ENCODE data around the gene PHF21A. TPM values are rescaled to one million over a fixed set of nuclear protein-coding genes. Genes with fewer than 3 reads are reported as not detected.

Gene PHF21A
- polyA plus RNA-seq (10.8 to 16.1 TPM (median 11.7 TPM) in 3 replicates), polyA minus RNA-seq (11.6 to 19.3 TPM (median 13.3 TPM) in 3 replicates)
- 62.2 TPM for polyA plus RNA-seq (2011; ENCODE audit: low read depth)
- 13.9 and 14.3 TPM in 2 replicates for polyA plus RNA-seq (2011; cell fraction: cytosol; rRNA removed)
- polyA plus RNA-seq (2011; cell fraction: nucleus; rRNA removed) = 39.6 and 45.4 TPM in 2 replicates
- 12.0 and 13.3 TPM in 2 replicates for polyA plus RNA-seq (2012; ENCODE audit: low replicate concordance)
- 10.0 TPM for polyA minus RNA-seq (2011; cell fraction: cytosol; rRNA and poly(A)+ RNA removed)
- 10.9 and 32.7 TPM in 2 replicates for polyA minus RNA-seq (2011; cell fraction: nucleus; rRNA and poly(A)+ RNA removed)

GRCh38 chr11:46121301-46121723 lies at the start of gene PHF21A:
Gene PHF21A (minus strand): TSS chr11:46121454. CDS start chr11:46084219, 37,235 bp downstream.
- Histone ChIP-seq H3K36me3 (ENCODE audit: control insufficient read depth in 2 of 2, extremely low read depth in 1 of 2, insufficient read depth in 2 of 2, low read length in 2 of 2) (no peaks in the 10 kb centered on the region), H3K9me3 (ENCODE audit: control insufficient read depth, low read depth, low read length) (no peaks in the 10 kb centered on the region), H3K4me3 (ENCODE audit: control insufficient read depth in 2 of 3, extremely low read depth in 1 of 3, insufficient read depth in 2 of 3, low read depth in 1 of 3, low read length in 3 of 3) (peak within 1 kb of the TSS; percentile 67 to 91 (median 85)), H3K79me2 (ENCODE audit: control insufficient read depth, insufficient read depth, low read length) (peaks cover 32% of the 10 kb centered on the region), H3K9ac (ENCODE audit: control insufficient read depth, extremely low read depth, insufficient read depth, low read length) (peak within 1 kb of the TSS; percentile 83), H3K4me2 (ENCODE audit: control insufficient read depth, extremely low read depth, insufficient read depth, low read depth, low read length) (peak within 1 kb of the TSS; percentile 89), H2AFZ (ENCODE audit: control insufficient read depth, low read length) (peak within 1 kb of the TSS; percentile 93), H3K9me1 (ENCODE audit: control insufficient read depth, extremely low read depth, insufficient read depth, low read length) (no peaks in the 10 kb centered on the region), H4K20me1 (ENCODE audit: control insufficient read depth, extremely low read depth, insufficient read depth, low read length) (no peaks in the 10 kb centered on the region), H3K27ac (ENCODE audit: control insufficient read depth, insufficient read depth, low read length) (peak within 1 kb of the TSS; percentile 76), H3K4me1 (ENCODE audit: control insufficient read depth, extremely low read depth, insufficient read depth, low read length) (peaks cover 9% of the 10 kb centered on the region), H3K27me3 (ENCODE audit: control insufficient read depth, extremely low read depth, insufficient read depth, low read length) (no peaks in the 10 kb centered on the region)
- DNase-seq (ENCODE audit: low read depth, low spot score) (peak; percentile 48), FAIRE-seq (no peak)
- no peak for TF ChIP-seq CTCF (optimal IDR thresholded peaks at IDR 0.05 in 1 of 3, IDR thresholded peaks at IDR 0.05 in 1 of 3, conservative IDR thresholded peaks at IDR 0.05 in 1 of 3; ENCODE audit: extremely low read depth in 1 of 3, insufficient read depth in 2 of 3, low read length in 3 of 3)
- no peak for TF ChIP-seq EZH2 (IDR thresholded peaks at IDR 0.05; ENCODE audit: low read length)
- dilution Hi-C loops (cut with MboI; ENCODE audit: extremely low pct_ligation_motif_present, low sequenced_read_pairs) = no loop called here

DNA sequence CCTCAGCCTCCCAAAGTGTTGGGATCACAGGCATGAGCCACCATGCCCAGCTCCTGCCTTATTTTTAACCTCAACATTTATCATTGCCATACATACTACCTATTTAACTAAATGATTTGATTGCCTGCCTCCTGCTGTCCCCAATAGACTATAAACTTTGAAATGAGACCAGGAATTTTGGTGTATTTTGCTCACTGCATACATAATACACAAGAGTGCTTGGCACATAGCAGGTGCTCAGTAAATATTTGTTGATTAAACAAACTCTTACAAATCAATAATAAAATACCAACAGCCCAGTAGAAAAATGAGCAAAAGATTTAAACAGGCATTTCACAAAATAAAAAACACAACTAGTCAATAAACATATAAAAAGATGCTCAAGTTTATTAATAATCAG lies 49.5 kb upstream of the PHF21A start:
- no peak for FAIRE-seq
- TF ChIP-seq CTCF (optimal IDR thresholded peaks at IDR 0.05 in 1 of 3, IDR thresholded peaks at IDR 0.05 in 1 of 3, conservative IDR thresholded peaks at IDR 0.05 in 1 of 3; ENCODE audit: extremely low read depth in 1 of 3, insufficient read depth in 2 of 3, low read length in 3 of 3) (no peak), EZH2 (IDR thresholded peaks at IDR 0.05; ENCODE audit: low read length) (no peak)
- no peaks in the 10 kb centered on the region for H3K36me3 ChIP-seq (ENCODE audit: control insufficient read depth in 2 of 2, extremely low read depth in 1 of 2, insufficient read depth in 2 of 2, low read length in 2 of 2)
- H4K20me1 ChIP-seq (ENCODE audit: control insufficient read depth, extremely low read depth, insufficient read depth, low read length) = no peaks in the 10 kb centered on the region
- no peaks in the 10 kb centered on the region for H3K9me3 ChIP-seq (ENCODE audit: control insufficient read depth, low read depth, low read length)
- DNase-seq (ENCODE audit: low read depth, low spot score) = no peak
- no peaks in the 10 kb centered on the region for H3K4me1 ChIP-seq (ENCODE audit: control insufficient read depth, extremely low read depth, insufficient read depth, low read length)
- no peaks in the 10 kb centered on the region for H3K27me3 ChIP-seq (ENCODE audit: control insufficient read depth, extremely low read depth, insufficient read depth, low read length)
- no peak overlapping the region for H3K4me2 ChIP-seq (ENCODE audit: control insufficient read depth, extremely low read depth, insufficient read depth, low read depth, low read length)
- no peak overlapping the region for H3K27ac ChIP-seq (ENCODE audit: control insufficient read depth, insufficient read depth, low read length)
- H2AFZ ChIP-seq (ENCODE audit: control insufficient read depth, low read length) = no peak overlapping the region
- H3K9ac ChIP-seq (ENCODE audit: control insufficient read depth, extremely low read depth, insufficient read depth, low read length) = no peak overlapping the region
- H3K79me2 ChIP-seq (ENCODE audit: control insufficient read depth, insufficient read depth, low read length) = no peaks in the 10 kb centered on the region
- H3K4me3 ChIP-seq (ENCODE audit: control insufficient read depth in 2 of 3, extremely low read depth in 1 of 3, insufficient read depth in 2 of 3, low read depth in 1 of 3, low read length in 3 of 3) = no peak overlapping the region
- dilution Hi-C loops (cut with MboI; ENCODE audit: extremely low pct_ligation_motif_present, low sequenced_read_pairs) = no loop called here
- H3K9me1 ChIP-seq (ENCODE audit: control insufficient read depth, extremely low read depth, insufficient read depth, low read length) = no peaks in the 10 kb centered on the region

Measured in keratinocyte (primary cell).